Mucosa of stomach (tissue), 1 donor: ENCODE results near the gene NDUFS3.
A peak's percentile ranks its signal among the peaks of the same experiment; 100 is the strongest.
"Not testable (repeated sequence)": the region's sequence is repeated elsewhere in the genome, so short reads cannot be mapped to it uniquely, and the experiment has no call there.

Experiments used
- H3K27me3 ChIP-seq: one replicate; pipeline ENCODE4 v1.7.0; 2013; ENCODE audit warnings: mild to moderate bottlenecking, low read length; ENCODE audit not compliant: control insufficient read depth, insufficient read depth
- H3K36me3 ChIP-seq: one replicate; pipeline ENCODE4 v1.7.0; 2013; ENCODE audit warnings: low read length; ENCODE audit not compliant: control insufficient read depth, insufficient read depth
- H3K4me1 ChIP-seq: one replicate; pipeline ENCODE4 v1.7.0; 2013; ENCODE audit warnings: mild to moderate bottlenecking, low read length; ENCODE audit not compliant: control insufficient read depth, insufficient read depth
- H3K4me3 ChIP-seq: one replicate; pipeline ENCODE4 v1.7.0; 2013; ENCODE audit warnings: low read length
- H3K9ac ChIP-seq: one replicate; pipeline ENCODE4 v1.7.0; 2013; ENCODE audit warnings: mild to moderate bottlenecking, low read length, moderate library complexity
- H3K9me3 ChIP-seq: one replicate; pipeline ENCODE4 v1.7.0; 2013; ENCODE audit warnings: mild to moderate bottlenecking, low read length, moderate library complexity; ENCODE audit not compliant: control insufficient read depth
- donor health status: Pancreatic carcinoma.

The NDUFS3 gene

GRCh38 chr11:47545298-47545697, 33.6 kb upstream of the NDUFS3 start:
- no peaks in the 10 kb centered on the region for H3K36me3 ChIP-seq
- no peak overlapping the region for H3K9ac ChIP-seq
- H3K4me1 ChIP-seq: peaks cover 4% of the 10 kb centered on the region
- no peaks in the 10 kb centered on the region for H3K9me3 ChIP-seq
- no peak overlapping the region for H3K4me3 ChIP-seq
- no peaks in the 10 kb centered on the region for H3K27me3 ChIP-seq

- not testable (repeated sequence) for H3K9ac ChIP-seq, H3K27me3 ChIP-seq, H3K9me3 ChIP-seq, H3K36me3 ChIP-seq, H3K4me1 ChIP-seq, H3K4me3 ChIP-seq
Measured at GRCh38 chr11:47546274-47546673, 32.6 kb upstream of the NDUFS3 start.

- Histone ChIP-seq H3K4me3 (no peak overlapping the region), H3K9ac (no peak overlapping the region), H3K27me3 (no peaks in the 10 kb centered on the region), H3K4me1 (peaks cover 11% of the 10 kb centered on the region), H3K9me3 (no peaks in the 10 kb centered on the region), H3K36me3 (no peaks in the 10 kb centered on the region)
Measured at GRCh38 chr11:47550288-47551047, 28.4 kb upstream of the NDUFS3 start.

GRCh38 chr11:47551086-47551485, 27.8 kb upstream of the NDUFS3 start:
- no peaks in the 10 kb centered on the region for H3K27me3 ChIP-seq
- peaks cover 11% of the 10 kb centered on the region for H3K4me1 ChIP-seq
- H3K9me3 ChIP-seq: no peaks in the 10 kb centered on the region
- H3K9ac ChIP-seq: no peak overlapping the region
- no peaks in the 10 kb centered on the region for H3K36me3 ChIP-seq
- no peak overlapping the region for H3K4me3 ChIP-seq

GRCh38 chr11:47552056-47552565, 26.8 kb upstream of the NDUFS3 start:
- Histone ChIP-seq H3K4me1 (peaks cover 11% of the 10 kb centered on the region), H3K4me3 (peak overlapping the region; percentile 100)

GRCh38 chr11:47552566-47553405, 26.1 kb upstream of the NDUFS3 start, which contains the start of gene CELF1:
CELF1 (minus strand) TSS chr11:47553132; CDS start chr11:47499523, 53,609 bp downstream.
- peaks cover 11% of the 10 kb centered on the region for H3K4me1 ChIP-seq
- peak within 1 kb of the TSS; percentile 97 for H3K9ac ChIP-seq

More at GRCh38 chr11:47552056-47552565, 26.8 kb upstream of the NDUFS3 start:
- no peaks in the 10 kb centered on the region for H3K36me3 ChIP-seq
- no peaks in the 10 kb centered on the region for H3K27me3 ChIP-seq
- H3K9ac ChIP-seq: peak overlapping the region; percentile 97
- H3K9me3 ChIP-seq: no peaks in the 10 kb centered on the region

GRCh38 chr11:47553406-47553743, 25.5 kb upstream of the NDUFS3 start:
- Histone ChIP-seq H3K9ac (peak overlapping the region; percentile 53), H3K4me1 (peaks cover 11% of the 10 kb centered on the region), H3K4me3 (peak overlapping the region; percentile 23), H3K9me3 (no peaks in the 10 kb centered on the region), H3K36me3 (no peaks in the 10 kb centered on the region), H3K27me3 (no peaks in the 10 kb centered on the region)

More at GRCh38 chr11:47552566-47553405, 26.1 kb upstream of the NDUFS3 start, which contains the start of gene CELF1:
- H3K36me3 ChIP-seq: no peaks in the 10 kb centered on the region
- H3K27me3 ChIP-seq: no peaks in the 10 kb centered on the region
- peak within 1 kb of the TSS; percentile 100 for H3K4me3 ChIP-seq
- no peaks in the 10 kb centered on the region for H3K9me3 ChIP-seq

GRCh38 chr11:47557004-47557403, 21.9 kb upstream of the NDUFS3 start:
- H3K9ac ChIP-seq, H3K4me3 ChIP-seq, H3K9me3 ChIP-seq, H3K4me1 ChIP-seq, H3K27me3 ChIP-seq, H3K36me3 ChIP-seq: not testable (repeated sequence)

GRCh38 chr11:47558695-47559094, 20.2 kb upstream of the NDUFS3 start:
- Histone ChIP-seq H3K27me3 (no peaks in the 10 kb centered on the region), H3K9ac (no peak overlapping the region), H3K4me3 (no peak overlapping the region), H3K4me1 (no peaks in the 10 kb centered on the region), H3K9me3 (no peaks in the 10 kb centered on the region), H3K36me3 (no peaks in the 10 kb centered on the region)

GRCh38 chr11:47560426-47560825, 18.4 kb upstream of the NDUFS3 start:
- Histone ChIP-seq H3K4me1 (peaks cover 4% of the 10 kb centered on the region), H3K9me3 (no peaks in the 10 kb centered on the region), H3K36me3 (no peaks in the 10 kb centered on the region), H3K4me3 (no peak overlapping the region), H3K27me3 (no peaks in the 10 kb centered on the region), H3K9ac (no peak overlapping the region)

GRCh38 chr11:47562393-47562792, 16.5 kb upstream of the NDUFS3 start:
- not testable (repeated sequence) for H3K4me3 ChIP-seq, H3K27me3 ChIP-seq, H3K9me3 ChIP-seq, H3K36me3 ChIP-seq, H3K9ac ChIP-seq
- peaks cover 12% of the 10 kb centered on the region for H3K4me1 ChIP-seq

- not testable (repeated sequence) for H3K9me3 ChIP-seq, H3K4me3 ChIP-seq, H3K27me3 ChIP-seq, H3K9ac ChIP-seq, H3K36me3 ChIP-seq
- H3K4me1 ChIP-seq: peaks cover 12% of the 10 kb centered on the region
Measured at GRCh38 chr11:47564366-47564765, 14.5 kb upstream of the NDUFS3 start.
